KOPT-K1 (cell line): Measurements from ENCODE around the gene TARDBP.
"Not testable (repeated sequence)": the region's sequence is repeated elsewhere in the genome, so short reads cannot be mapped to it uniquely, and the experiment has no call there.

Experiments
- H3K27ac ChIP-seq: fragments of 200-600 bp; sonication (generic); 2 replicates; pipeline ENCODE4 v1.5.1; 2016; ENCODE audit warnings: antibody characterized with exemption, mild to moderate bottlenecking, low read depth, low read length; ENCODE audit not compliant: poor library complexity, severe bottlenecking
- H3K36me3 ChIP-seq: fragments of 200-600 bp; sonication (generic); 2 replicates; pipeline ENCODE4 v1.5.1; 2017; ENCODE audit warnings: antibody characterized with exemption, mild to moderate bottlenecking, low read length, moderate library complexity; ENCODE audit not compliant: insufficient read depth
- H3K9me3 ChIP-seq: fragments of 200-600 bp; sonication (generic); 2 replicates; pipeline ENCODE4 v1.5.1; 2017; ENCODE audit warnings: antibody characterized with exemption, low read length, mild to moderate bottlenecking; ENCODE audit not compliant: insufficient read depth, poor library complexity, severe bottlenecking

The TARDBP gene

DNA sequence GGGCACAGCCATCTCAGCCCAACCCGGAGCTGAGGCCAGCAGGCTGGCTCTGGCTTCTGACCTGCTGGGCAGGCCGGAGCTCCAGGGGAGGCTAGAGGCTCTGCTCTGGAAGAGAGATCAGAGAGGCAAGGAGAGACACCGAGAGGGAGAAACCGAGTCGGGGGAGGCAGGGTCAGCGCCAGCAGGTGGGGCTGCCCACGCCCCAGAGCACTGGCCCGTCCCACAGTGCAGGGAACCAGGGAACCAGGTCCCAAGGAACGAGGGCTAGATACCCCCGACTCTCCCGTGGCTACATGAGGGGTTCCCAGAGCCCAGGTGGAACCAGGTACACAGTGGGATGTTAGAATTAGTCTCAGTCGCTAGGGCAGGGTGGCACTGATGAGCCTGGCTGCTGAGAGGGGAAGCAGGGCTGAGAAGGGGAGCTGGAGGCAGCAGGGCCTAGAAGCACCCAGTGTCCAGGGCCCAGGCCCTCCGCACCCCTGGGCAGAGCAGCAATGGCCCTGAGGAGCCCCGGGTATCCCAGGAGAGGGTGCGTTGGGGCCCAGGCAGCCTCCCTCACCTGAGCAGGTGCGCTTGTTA is 32.5 kb downstream of the TARDBP start:
- Histone ChIP-seq H3K27ac (no peak overlapping the region), H3K36me3 (no peaks in the 10 kb centered on the region), H3K9me3 (no peaks in the 10 kb centered on the region)

DNA sequence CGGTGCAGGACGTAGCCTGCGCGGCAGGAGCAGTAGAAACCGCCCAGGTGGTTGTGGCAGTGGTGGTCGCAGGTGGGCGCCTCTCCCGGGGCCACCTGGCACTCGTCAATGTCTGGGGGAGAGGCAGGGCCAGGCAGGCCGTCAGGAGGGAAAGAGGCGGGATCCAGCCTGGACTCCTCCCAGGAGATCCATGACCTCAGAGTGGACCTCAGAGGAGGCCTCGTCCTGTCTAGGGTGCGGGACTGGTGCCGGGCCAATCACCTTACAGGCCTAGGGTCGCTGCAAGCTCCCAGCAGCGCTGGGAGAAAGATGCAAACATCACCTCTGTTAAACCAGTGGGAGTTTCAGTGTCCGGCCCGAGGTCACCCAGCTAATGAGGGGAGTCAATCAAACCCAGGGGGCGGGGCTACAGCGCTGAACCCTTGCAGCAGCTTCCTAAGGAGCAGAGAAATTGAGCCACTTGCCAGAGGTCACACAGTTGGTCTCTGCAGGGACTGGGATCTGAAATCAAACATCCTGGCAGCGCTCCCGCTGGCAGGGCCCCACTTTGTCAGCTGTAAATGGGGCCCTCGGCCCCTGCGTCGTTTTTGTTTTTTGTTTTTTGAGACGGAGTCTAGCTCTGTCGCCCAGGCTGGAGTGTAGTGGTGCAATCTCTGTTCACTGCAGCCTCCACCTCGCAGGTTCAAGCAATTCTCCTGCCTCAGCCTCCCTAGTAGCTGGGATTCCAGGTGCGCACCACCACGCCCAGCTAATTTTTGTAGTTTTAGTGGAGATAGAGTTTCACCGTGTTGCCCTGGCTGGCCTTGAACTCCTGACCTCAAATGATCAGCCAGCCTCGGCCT is 33.2 kb downstream of the TARDBP start:
- H3K36me3 ChIP-seq = no peaks in the 10 kb centered on the region
- H3K9me3 ChIP-seq = no peaks in the 10 kb centered on the region
- no peak overlapping the region for H3K27ac ChIP-seq

GRCh38 chr1:11046270-11046566 is 33.8 kb downstream of the TARDBP start:
- Histone ChIP-seq H3K9me3 (no peaks in the 10 kb centered on the region), H3K36me3 (no peaks in the 10 kb centered on the region), H3K27ac (no peak overlapping the region)

DNA sequence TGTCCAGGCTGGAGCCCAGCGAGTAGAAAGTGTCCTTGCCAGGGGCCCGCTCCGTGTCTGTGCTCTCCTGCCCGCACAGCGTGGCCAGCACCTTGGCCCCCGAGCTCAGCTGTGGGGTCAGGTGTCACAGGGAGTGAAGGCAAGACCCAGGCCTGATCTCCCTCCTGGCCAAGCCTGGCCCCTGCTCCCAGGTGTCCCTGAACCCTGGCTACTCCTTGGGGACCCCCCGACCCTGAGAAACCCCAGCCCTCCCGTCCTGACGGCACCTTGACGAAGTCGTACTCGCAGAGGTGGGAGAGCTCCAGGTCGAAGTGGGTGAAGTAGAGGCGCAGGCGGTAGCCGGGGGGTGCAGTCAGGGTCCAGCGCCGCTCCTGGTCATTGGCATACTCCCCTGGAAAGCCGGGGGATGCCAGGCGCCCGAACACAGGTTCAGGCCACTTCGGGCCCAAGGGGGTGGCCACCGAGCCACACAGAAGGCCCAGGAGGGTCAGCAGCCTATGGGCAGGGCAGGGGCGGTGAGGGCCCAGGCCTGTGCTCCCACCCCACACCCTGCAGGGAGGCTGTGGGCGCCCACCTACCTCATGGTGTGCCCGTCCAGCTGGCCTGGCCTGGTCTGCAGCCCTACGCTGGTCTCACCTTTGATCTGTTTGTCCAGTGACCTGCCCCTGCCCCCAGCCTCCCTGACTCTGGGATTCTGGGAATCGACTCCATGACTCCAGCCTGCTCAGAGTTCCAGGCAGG is 34.3 kb downstream of the TARDBP start, which contains the start of gene MASP2:
Gene MASP2, minus strand, starts transcription at position 615 of the 741 bp plus-strand sequence. Its CDS starts 32 bp downstream, at position 583.
- Histone ChIP-seq H3K36me3 (no peaks in the 10 kb centered on the region), H3K27ac (no peak within 1 kb of the TSS), H3K9me3 (no peaks in the 10 kb centered on the region)

DNA sequence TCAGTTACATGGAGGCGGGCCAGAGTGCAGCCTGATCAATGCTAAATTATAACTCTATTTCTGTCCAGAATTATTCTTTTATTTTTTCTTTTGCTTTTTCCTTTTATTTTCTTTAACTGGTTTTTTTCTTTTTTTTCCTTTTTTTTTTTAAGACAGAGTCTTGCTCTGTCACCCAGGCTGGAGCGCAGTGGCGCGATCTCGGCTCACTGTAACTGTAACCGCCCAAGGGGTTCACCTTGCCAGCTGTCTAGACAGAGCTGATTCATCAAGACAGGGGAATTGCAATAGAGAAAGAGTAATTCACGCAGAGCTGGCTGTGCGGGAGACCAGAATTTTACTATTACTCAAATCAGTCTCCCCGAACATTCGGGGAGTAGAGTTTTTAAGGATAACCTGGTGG is 38.7 kb downstream of the TARDBP start:
- not testable (repeated sequence) for H3K27ac ChIP-seq, H3K9me3 ChIP-seq
- peaks cover 29% of the 10 kb centered on the region for H3K36me3 ChIP-seq

- Histone ChIP-seq H3K27ac (no peak overlapping the region), H3K36me3 (peaks cover 37% of the 10 kb centered on the region)
These were observed 39.5 kb downstream of the TARDBP start for GRCh38 chr1:11051781-11052511.

GRCh38 chr1:11052839-11053757 is 40.6 kb downstream of the TARDBP start:
- no peak overlapping the region for H3K27ac ChIP-seq
- H3K36me3 ChIP-seq = peaks cover 49% of the 10 kb centered on the region
- no peaks in the 10 kb centered on the region for H3K9me3 ChIP-seq

More at GRCh38 chr1:11051781-11052511, 39.5 kb downstream of the TARDBP start:
- H3K9me3 ChIP-seq = no peaks in the 10 kb centered on the region

DNA sequence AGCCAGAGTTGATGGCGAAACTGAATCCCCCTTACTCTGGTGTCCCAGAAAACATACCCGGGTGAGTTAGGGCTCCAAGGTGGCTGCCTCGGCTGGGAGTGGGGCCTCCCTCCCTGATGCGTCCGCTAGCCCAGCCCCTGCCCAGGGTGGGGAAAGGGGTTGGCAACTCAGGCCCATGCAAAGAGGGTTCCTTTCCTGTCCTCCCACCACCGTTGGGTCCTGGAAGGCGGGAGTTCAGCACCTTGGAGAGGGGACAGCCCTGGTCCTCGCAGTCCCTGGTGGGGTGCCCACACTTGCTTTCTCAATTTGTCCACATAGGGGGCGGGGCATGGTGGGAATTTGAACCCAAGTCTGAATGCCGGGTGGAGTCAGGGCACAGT is 41.3 kb downstream of the TARDBP start:
- Histone ChIP-seq H3K36me3 (peaks cover 55% of the 10 kb centered on the region), H3K9me3 (no peaks in the 10 kb centered on the region), H3K27ac (no peak overlapping the region)

DNA sequence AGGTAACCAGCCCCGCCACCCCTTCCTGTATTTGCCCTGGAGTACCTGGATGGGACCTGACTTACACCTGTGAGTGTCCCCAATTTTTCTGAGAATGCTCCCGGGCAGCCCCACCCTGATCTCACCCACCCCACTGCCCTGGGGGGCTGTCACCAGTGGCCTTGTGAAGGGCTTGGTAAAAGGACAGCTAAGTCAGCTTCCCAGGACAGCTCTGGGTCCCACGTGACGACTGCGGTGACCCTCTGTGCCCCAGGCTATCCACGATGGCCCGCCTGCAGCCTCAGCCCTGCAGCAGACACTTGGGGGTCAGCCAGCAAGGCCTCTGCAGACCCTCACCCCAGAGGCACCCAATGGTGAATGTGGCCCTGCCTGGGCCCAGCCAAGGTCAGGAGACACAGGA is 41.7 kb downstream of the TARDBP start:
- Histone ChIP-seq H3K27ac (no peak overlapping the region), H3K36me3 (peaks cover 55% of the 10 kb centered on the region), H3K9me3 (no peaks in the 10 kb centered on the region)

- Histone ChIP-seq H3K36me3 (peaks cover 55% of the 10 kb centered on the region), H3K27ac (no peak overlapping the region), H3K9me3 (no peaks in the 10 kb centered on the region)
These were observed 42.2 kb downstream of the TARDBP start for GRCh38 chr1:11054666-11055065.

GRCh38 chr1:11055676-11056075 is 43.2 kb downstream of the TARDBP start:
- H3K36me3 ChIP-seq = peaks cover 55% of the 10 kb centered on the region
- H3K9me3 ChIP-seq = no peaks in the 10 kb centered on the region
- no peak overlapping the region for H3K27ac ChIP-seq

GRCh38 chr1:11056504-11056903 is 44.0 kb downstream of the TARDBP start:
- Histone ChIP-seq H3K27ac (no peak overlapping the region), H3K9me3 (no peaks in the 10 kb centered on the region), H3K36me3 (peaks cover 56% of the 10 kb centered on the region)

DNA sequence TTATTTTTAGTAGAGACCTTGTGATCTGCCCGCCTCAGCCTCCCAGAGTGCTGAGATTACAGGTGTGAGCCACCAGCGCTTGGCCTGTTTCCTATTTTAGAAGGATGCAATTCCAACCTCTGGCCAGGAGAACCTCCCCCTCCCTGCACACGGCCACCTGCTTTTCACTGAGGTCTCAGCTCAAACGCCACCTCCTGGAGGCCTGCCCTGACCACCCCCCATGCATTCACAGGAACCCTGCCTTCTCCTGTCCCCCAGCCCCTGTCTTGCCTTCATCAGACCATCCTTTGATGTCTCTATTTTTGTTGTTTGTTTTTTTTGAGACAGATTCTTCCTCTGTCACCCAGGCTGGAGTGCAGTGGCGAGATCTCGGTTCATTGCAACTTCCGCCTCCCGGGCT is 45.0 kb downstream of the TARDBP start:
- no peak overlapping the region for H3K27ac ChIP-seq
- peaks cover 64% of the 10 kb centered on the region for H3K36me3 ChIP-seq
- no peaks in the 10 kb centered on the region for H3K9me3 ChIP-seq

GRCh38 chr1:11058026-11058425 is 45.6 kb downstream of the TARDBP start:
- Histone ChIP-seq H3K36me3 (peaks cover 69% of the 10 kb centered on the region), H3K27ac (no peak overlapping the region), H3K9me3 (no peaks in the 10 kb centered on the region)
